HG02798 (cell line): Measurements from ENCODE around the gene GPR171.
A peak's percentile ranks its signal among the peaks of the same experiment; 100 is the strongest.

ENCODE experiments used
- ATAC-seq: cut with Tn5 transposase; IDR thresholded peaks from one replicate; pipeline ENCODE4 v1.9.1; 2021; ENCODE audit warnings: mild to moderate bottlenecking; ENCODE audit not compliant: unreplicated experiment, poor library complexity

Gene GPR171

GRCh38 chr3:151216641-151217607 is 13.9 kb upstream of the GPR171 start:
- ATAC-seq = no peak

- ATAC-seq = no peak
Observed at GRCh38 chr3:151214459-151214858, 11.4 kb upstream of the GPR171 start.

DNA sequence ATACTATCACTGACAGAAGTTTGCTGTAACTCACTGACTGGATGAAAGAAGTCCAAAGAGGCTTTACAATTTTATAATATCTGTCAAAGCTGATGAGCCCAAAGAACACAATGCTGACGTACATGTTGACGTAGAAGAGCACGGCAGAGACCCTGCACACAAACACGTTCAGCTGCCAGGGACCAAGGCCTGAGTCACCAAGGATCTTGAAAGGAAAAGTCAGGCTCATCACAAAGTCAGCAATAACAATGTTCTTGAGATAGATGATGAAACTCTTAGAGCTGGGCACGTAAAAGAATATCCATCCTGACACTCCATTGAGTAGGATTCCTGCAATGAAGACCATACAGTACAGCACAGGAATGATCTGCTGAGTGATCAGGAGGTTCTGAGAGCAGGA is 10.9 kb upstream of the GPR171 start:
- ATAC-seq = no peak

DNA sequence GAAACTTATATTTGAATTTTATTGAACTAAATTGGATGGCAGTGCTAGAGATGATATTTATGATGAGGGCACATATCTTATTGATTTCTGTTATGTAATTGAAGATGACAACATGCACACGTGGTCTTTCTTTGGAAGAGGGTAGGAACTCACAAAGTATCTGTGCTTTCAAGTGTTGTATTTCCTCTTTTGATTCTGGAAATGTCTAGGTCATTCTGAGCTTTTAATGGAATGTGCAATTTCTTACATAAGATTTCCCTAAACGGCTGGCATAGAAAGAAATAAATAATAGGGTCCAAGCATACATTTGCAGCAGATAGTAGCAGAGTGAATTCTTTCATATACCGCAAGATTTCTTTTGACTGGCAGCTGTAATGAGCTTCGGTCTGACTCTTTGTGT is 10.1 kb upstream of the GPR171 start:
- ATAC-seq = no peak

DNA sequence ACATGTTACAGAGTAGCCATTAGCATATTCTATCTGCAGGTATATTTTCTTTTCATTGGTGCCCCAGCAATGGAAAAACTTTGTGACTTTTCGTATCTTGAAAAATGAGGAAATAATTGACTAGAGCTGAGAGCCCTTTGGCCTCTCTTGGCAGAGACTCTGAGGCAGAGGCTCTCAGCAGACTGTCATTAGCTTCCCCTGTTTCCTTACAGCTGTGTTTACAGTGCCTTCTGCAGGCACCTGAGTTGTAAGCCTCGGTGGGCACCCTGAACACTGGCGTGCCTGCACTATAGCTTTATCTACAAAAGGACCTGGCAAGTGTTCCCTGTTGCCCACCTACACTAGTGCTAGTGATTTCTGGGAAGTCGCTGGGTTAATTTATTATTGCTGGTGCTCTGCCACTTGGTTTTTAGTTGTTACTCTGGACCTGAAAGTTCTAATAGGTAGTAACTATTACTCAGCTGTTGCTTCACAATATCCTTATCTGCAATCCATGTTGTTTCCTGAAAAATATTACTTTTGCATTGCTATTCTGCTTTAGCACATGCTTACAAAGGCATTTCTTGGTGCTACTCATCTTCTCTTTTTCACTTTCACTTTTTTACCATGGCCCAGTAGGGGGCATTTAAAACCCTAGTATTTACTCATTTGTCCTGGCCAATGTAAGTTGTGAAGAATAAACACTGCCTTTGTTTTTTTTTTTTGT is 7.8 kb upstream of the GPR171 start:
- ATAC-seq = peak; percentile 63

- ATAC-seq = no peak
Observed at GRCh38 chr3:151209654-151210053, 6.6 kb upstream of the GPR171 start.

GRCh38 chr3:151206201-151206600 is 3.2 kb upstream of the GPR171 start:
- no peak for ATAC-seq

- no peak for ATAC-seq
Observed at GRCh38 chr3:151205482-151205881, 2.5 kb upstream of the GPR171 start.

- no peak for ATAC-seq
Observed at GRCh38 chr3:151204530-151205402, 1.8 kb upstream of the GPR171 start.

DNA sequence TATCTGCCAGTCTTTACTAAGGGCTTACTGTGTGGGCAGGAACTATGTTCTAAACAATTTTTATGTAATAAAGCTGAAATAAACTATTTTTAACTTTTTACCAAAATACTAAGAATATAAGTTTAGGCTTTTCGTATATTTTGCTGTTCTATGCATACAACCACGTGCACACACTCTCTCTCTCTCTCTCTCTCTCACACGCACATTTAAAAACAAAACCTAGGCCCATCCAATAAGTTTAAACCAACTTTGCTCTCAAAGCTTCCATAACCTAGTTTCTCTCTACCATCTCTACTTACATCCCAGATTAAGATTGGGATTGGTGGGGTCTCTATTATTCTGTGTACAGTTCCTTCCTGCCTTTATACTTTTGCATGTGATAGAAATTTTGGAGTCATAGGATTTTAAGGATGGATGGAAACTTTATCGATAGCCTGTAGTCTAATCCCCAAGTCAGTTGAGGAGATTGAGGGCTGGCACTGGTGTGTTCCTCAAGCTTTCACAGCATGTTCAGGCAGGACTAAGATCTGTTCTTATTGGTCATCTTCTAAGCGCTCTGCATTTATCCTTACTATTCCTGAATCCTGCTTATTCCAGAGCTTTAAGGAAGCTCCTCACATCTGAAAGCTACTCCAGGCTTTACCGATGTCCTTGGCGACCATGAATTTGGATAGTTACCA is 1.8 kb downstream of the GPR171 start:
- no peak for ATAC-seq

- ATAC-seq = no peak
Observed at GRCh38 chr3:151200586-151200985, 2.4 kb downstream of the GPR171 start.

DNA sequence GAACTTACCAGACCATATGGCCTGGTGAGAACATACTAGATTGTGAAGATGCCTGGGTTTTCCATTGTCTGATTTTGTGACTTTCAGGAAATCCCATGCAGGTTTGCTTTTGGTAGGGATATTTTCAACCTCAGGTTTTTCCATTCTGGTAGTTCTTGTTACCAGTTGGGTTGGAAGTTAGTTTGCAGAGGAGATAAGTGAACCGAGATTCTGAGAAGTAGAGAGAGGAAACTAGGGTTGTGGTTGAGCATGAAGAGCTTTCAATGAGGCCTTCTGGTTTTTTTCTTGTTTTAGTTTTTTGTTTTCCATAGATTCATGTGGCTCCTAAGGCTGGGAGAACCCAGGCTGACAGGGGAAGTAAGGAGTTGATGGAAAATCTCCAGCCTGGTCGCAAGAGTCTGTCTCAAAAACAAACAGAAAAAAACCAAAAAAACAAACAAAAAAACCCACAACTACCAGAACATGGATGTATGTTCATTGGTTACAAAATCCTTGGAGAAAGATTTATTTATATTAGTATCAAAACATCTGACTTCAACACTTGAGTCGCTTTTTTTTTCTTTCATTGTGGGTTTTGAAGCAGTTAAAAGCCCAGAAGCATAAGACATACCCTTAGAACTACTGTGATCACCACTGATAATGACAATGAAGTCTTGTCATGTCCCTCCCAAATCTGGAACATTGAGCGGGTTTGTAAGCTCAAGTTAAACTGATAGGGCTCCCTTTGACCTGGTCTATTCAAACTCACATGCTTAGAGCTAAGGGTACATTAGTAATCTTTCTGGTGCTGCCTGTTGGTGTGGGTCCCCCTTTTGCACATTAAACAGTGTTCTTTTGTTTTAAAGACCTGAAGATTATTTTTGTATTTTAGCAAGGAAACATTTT is 3.2 kb downstream of the GPR171 start:
- ATAC-seq = no peak

DNA sequence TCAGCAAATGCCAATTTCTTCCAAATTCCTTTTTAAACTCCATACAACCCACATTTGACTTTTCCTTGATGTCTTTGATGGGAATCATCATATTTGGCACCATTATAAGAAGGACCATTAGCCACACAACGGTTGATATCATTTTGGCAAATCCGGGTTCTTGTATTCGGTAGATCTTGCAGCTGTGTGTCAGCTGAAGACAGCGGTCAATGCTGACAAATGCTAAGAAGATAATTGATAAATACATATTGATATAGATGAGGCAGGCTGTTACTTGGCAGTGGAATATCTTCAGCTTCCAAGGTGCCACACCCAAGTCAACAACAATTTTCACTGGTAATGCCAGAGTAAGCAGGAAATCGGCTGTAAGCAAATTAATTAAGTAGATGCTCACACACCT is 4.2 kb downstream of the GPR171 start:
- no peak for ATAC-seq

DNA sequence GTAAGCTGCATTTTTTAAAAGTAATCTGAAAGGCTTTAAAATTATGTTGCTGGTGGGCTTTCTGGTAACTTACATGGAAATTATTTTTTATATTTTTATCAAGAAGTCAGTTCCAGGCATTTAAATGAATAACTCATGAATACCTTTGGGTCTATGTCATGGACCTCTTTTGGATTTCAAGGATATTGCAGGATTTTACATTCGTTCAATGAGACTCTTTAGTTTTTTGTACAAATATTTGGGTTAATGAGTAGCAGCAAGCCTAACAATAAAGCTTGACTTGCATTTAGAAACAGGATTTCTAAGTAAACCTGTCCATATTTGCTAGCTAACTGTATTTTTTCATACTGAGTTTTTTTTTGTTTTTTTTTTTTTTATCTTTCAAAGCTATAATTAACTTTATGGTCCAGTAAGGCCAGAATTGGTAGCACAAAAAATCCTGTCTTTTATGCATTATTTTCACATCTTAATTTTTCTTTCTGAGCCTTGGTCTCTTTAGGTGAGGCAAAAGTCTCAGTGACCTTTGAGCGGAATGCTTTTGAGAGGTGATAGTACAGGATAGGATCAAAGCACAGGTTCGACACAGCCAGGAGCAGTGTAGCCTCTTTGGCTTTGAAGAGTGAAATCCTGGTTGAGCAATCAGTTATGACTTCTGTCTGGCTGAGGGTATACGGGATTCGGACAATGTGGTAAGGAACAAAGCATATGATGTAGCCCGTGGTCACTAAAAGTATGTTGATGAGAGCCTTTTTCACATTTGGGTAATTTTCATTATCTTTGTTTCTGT is 4.8 kb downstream of the GPR171 start:
- no peak for ATAC-seq

GRCh38 chr3:151197228-151197627 is 5.8 kb downstream of the GPR171 start:
- ATAC-seq = no peak

DNA sequence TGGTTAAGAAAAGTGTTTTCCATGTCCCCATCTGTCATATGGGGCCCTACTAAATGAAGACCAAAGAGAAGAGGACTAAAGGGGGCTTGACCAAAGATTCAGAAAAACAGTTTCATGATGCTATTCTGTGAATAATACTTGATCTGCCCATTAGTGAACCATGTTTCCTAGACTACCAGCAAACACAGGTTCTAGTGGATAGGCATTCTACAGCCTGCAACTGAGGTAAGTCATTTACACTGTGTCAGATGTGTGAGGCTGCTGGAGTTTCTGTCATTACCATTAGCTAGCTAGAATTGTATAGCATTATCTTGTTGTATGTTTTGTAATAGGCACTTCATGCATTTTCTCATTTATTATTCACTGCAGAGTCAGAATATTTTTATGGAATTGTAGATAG is 6.6 kb downstream of the GPR171 start:
- no peak for ATAC-seq

DNA sequence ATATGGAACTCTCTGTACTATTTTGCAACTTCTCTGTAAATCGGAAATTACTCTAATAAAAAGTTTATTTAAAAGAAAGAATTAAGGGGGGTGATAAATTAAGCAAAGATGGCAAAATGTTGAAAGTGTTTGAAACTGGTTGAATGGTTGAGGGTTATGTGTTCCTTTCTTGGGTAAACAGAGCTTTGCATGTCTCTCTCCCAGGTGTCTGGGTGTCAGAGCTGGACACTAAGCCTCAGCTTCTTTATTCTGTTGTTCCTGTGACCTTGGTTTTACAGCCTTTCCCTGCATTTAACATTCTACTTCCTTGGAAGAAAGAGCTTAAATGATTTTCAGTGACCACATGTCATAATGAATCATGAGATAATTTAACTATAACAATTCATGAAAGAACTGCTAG is 7.2 kb downstream of the GPR171 start:
- no peak for ATAC-seq

- no peak for ATAC-seq
Observed at GRCh38 chr3:151192545-151192944, 10.5 kb downstream of the GPR171 start.
